ENCODE results near the gene WDR12. TPM values are rescaled to one million over a fixed set of nuclear protein-coding genes. Genes with fewer than 3 reads are reported as not detected.
"Not testable (repeated sequence)": the region's sequence is repeated elsewhere in the genome, so short reads cannot be mapped to it uniquely, and the experiment has no call there.

WDR12 gene
- total RNA-seq, 1 experiment from 2014 or later: 140 TPM

DNA sequence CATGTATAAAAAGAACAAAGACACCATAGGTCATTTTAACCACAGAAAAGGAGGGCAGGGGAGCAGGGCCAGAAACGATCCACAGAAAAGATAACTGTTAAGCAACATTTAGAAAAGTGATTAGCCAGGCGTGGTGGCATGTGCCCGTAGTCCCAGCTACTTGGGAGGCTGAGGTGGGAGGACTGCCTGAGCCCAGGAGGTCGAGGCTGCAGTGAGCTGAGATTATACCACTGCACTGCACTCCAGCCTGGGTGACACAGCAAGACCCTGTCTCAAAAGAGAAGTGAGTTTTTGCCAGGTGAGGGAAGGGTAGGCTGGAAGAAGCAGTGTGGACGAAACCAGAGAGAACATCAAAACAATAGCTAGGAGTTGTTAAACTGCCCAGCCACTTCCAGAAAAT, 3.3 kb downstream of the WDR12 start:
- ChIA-PET POLR2A (no interaction called here), RAD21 (ENCODE audit: low non-redundant PET in 1 of 2, low total read pairs in 2 of 2, uncharacterized antibody in 2 of 2, unreplicated experiment in 2 of 2) (no interaction called here), CTCF (no interaction called here)
- Histone ChIP-seq H3K27ac (ENCODE audit: low read depth, low read length) (no peak overlapping the region), H3K9me3 (ENCODE audit: control insufficient read depth in 1 of 2, insufficient read depth in 1 of 2, low read depth in 1 of 2, low read length in 2 of 2) (no peaks in the 10 kb centered on the region; a peak in 1 of 4 replicates), H3K9ac (ENCODE audit: low read length) (no peak overlapping the region), H2AFZ (ENCODE audit: low read depth, low read length, poor library complexity, severe bottlenecking) (no peak overlapping the region), H3K4me2 (ENCODE audit: low read length) (no peak overlapping the region), H3K79me2 (ENCODE audit: insufficient read depth, low read length) (peaks cover 84% of the 10 kb centered on the region), H3K4me1 (ENCODE audit: control insufficient read depth in 1 of 2, insufficient read depth in 2 of 2, low read length in 2 of 2) (peaks cover 0 to 10% of the 10 kb centered on the region in 2 experiments; a peak in 2 of 4 replicates), H3K27me3 (ENCODE audit: insufficient read depth, low read length) (no peaks in the 10 kb centered on the region), H3K4me3 (replicated peaks in 1 of 2; ENCODE audit: low read depth in 1 of 2, low read length in 2 of 2) (no peak overlapping the region), H3K36me3 (ENCODE audit: control insufficient read depth in 1 of 2, insufficient read depth in 2 of 2, low read length in 2 of 2) (peaks cover 5 to 22% of the 10 kb centered on the region in 2 experiments), H4K20me1 (ENCODE audit: insufficient read depth) (no peaks in the 10 kb centered on the region), H3K9me2 (ENCODE audit: insufficient read depth) (no peaks in the 10 kb centered on the region)
- intact Hi-C loops (cut with micrococcal nuclease): no loop called here
- TF ChIP-seq POLR2A (IDR thresholded peaks at IDR 0.05; ENCODE audit: borderline replicate concordance, extremely low read depth, insufficient read depth, insufficient read length) (no peak), JUND (IDR thresholded peaks at IDR 0.05) (no peak), FOSL1 (IDR thresholded peaks at IDR 0.05; ENCODE audit: low read depth) (no peak), YY1 (IDR thresholded peaks at IDR 0.05; ENCODE audit: extremely low read depth, insufficient replicate concordance, low read depth, low read length) (no peak), RAD21 (IDR thresholded peaks at IDR 0.05; ENCODE audit: low read depth) (no peak), TCF7L2 (IDR thresholded peaks at IDR 0.05; ENCODE audit: borderline replicate concordance, extremely low read depth, insufficient read depth, insufficient read length) (no peak), CEBPB (IDR thresholded peaks at IDR 0.05; ENCODE audit: low read depth) (no peak), ATF3 (IDR thresholded peaks at IDR 0.05) (no peak), EZH2phosphoT487 (IDR thresholded peaks at IDR 0.05; ENCODE audit: borderline replicate concordance) (no peak), SIN3A (IDR thresholded peaks at IDR 0.05; ENCODE audit: low read depth) (no peak), CBX3 (IDR thresholded peaks at IDR 0.05; ENCODE audit: low read depth) (no peak), ZNF274 (IDR thresholded peaks at IDR 0.05; ENCODE audit: low read depth, low read length) (no peak), EGR1 (IDR thresholded peaks at IDR 0.05; ENCODE audit: low read depth) (no peak), ZBTB33 (IDR thresholded peaks at IDR 0.05; ENCODE audit: extremely low read depth, insufficient replicate concordance, low read length) (no peak), EZH2 (IDR thresholded peaks at IDR 0.05) (no peak), ZFX (IDR thresholded peaks at IDR 0.05) (no peak)
- TF ChIP-seq, protein P1, sequence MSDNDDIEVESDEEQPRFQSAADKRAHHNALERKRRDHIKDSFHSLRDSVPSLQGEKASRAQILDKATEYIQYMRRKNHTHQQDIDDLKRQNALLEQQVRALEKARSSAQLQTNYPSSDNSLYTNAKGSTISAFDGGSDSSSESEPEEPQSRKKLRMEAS (IDR thresholded peaks at IDR 0.05): no peak
- TF ChIP-seq, protein P2, sequence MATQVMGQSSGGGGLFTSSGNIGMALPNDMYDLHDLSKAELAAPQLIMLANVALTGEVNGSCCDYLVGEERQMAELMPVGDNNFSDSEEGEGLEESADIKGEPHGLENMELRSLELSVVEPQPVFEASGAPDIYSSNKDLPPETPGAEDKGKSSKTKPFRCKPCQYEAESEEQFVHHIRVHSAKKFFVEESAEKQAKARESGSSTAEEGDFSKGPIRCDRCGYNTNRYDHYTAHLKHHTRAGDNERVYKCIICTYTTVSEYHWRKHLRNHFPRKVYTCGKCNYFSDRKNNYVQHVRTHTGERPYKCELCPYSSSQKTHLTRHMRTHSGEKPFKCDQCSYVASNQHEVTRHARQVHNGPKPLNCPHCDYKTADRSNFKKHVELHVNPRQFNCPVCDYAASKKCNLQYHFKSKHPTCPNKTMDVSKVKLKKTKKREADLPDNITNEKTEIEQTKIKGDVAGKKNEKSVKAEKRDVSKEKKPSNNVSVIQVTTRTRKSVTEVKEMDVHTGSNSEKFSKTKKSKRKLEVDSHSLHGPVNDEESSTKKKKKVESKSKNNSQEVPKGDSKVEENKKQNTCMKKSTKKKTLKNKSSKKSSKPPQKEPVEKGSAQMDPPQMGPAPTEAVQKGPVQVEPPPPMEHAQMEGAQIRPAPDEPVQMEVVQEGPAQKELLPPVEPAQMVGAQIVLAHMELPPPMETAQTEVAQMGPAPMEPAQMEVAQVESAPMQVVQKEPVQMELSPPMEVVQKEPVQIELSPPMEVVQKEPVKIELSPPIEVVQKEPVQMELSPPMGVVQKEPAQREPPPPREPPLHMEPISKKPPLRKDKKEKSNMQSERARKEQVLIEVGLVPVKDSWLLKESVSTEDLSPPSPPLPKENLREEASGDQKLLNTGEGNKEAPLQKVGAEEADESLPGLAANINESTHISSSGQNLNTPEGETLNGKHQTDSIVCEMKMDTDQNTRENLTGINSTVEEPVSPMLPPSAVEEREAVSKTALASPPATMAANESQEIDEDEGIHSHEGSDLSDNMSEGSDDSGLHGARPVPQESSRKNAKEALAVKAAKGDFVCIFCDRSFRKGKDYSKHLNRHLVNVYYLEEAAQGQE (IDR thresholded peaks at IDR 0.05; ENCODE audit: low read depth): no peak
- ATAC-seq: no peak
- no TSS peak for BruUV-seq (replicated peaks)
- DNase-seq (ENCODE audit: low read depth, low spot score): no peak

DNA sequence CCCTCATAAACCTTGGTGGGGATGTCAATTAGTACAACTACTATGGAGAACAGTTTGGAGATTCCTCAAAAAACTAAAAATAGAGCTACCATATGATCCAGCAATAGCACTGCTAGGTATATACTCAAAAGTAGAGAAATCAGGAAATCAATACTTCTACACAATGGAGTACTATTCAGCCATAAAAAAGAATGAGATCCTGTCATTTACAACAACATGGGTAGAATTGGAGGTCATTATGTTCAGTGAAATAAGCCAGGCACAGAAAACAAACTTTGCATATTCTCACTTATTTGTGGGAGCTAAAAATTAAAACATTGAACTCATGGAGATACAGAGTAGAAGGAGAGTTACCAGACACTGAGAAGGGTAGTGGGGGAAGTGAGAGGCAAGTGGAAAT, 6.0 kb downstream of the WDR12 start:
- H3K27ac ChIP-seq (ENCODE audit: low read depth, low read length); RAD21 ChIA-PET (ENCODE audit: low non-redundant PET in 1 of 2, low total read pairs in 2 of 2, uncharacterized antibody in 2 of 2, unreplicated experiment in 2 of 2); H4K20me1 ChIP-seq (ENCODE audit: insufficient read depth); CTCF ChIA-PET; H3K9ac ChIP-seq (ENCODE audit: low read length); H3K4me1 ChIP-seq (ENCODE audit: control insufficient read depth in 1 of 2, insufficient read depth in 2 of 2, low read length in 2 of 2); H3K4me3 ChIP-seq (replicated peaks in 1 of 2; ENCODE audit: low read depth in 1 of 2, low read length in 2 of 2); H3K9me2 ChIP-seq (ENCODE audit: insufficient read depth); BruUV-seq (replicated peaks); POLR2A ChIA-PET; H2AFZ ChIP-seq (ENCODE audit: low read depth, low read length, poor library complexity, severe bottlenecking); intact Hi-C loops (cut with micrococcal nuclease); H3K9me3 ChIP-seq (ENCODE audit: control insufficient read depth in 1 of 2, insufficient read depth in 1 of 2, low read depth in 1 of 2, low read length in 2 of 2); H3K27me3 ChIP-seq (ENCODE audit: insufficient read depth, low read length); ATAC-seq; H3K4me2 ChIP-seq (ENCODE audit: low read length); DNase-seq (ENCODE audit: low read depth, low spot score): not testable (repeated sequence)
- Histone ChIP-seq H3K79me2 (ENCODE audit: insufficient read depth, low read length) (peaks cover 94% of the 10 kb centered on the region), H3K36me3 (ENCODE audit: control insufficient read depth in 1 of 2, insufficient read depth in 2 of 2, low read length in 2 of 2) (peaks cover 8 to 33% of the 10 kb centered on the region in 2 experiments)

Data from HCT116 (cell line).